ENCODE measurements around the gene PEX14.

The PEX14 gene

DNA sequence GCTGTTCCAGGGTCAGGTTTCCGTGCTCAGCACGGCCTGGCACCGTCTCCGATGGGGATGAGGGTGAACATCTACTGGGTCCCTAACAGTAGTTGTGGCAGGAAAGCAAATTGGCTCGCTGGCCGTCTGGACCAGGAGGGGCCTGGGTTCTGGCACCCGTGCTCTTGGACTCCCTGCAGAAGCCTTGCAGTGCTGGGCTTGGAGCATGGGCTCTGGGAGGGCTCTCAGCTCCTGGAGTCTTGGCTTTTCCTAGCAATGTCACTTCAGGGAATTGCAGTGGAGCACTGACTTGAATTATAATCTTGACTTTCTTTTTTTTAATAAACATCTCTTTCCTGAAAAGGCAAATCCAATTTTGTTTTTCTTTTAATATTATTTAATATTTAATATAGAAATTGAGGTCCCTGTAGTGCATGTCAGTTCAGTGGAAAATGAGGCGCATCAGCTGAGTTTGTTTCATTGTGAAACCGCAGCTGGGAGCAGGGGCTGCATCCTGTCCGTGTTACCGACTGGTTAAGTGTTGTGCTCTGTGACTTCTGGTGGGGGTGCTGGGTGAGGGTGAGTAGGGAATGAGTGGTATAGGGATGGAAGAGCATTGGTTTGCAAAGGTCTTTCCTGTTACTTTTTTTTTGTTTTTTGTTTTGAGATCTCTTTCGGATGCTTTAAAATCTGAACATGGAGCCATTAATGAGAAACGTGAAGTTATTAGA lies 64.1 kb downstream of the PEX14 start:
- no peaks in the 10 kb centered on the region for H3K27me3 ChIP-seq (ENCODE audit: control insufficient read depth in 2 of 2, insufficient read depth in 2 of 2, low read length in 2 of 2)
- H3K9ac ChIP-seq (ENCODE audit: low read depth in 1 of 2, low read length in 2 of 2), result no peak overlapping the region
- no peak overlapping the region for H3K27ac ChIP-seq (ENCODE audit: low read depth in 2 of 2, low read length in 2 of 2)
- H3K36me3 ChIP-seq (ENCODE audit: control insufficient read depth in 2 of 2, insufficient read depth in 2 of 2, low read length in 2 of 2), result peaks cover 10 to 13% of the 10 kb centered on the region in 2 donors
- no peak overlapping the region for H3K4me3 ChIP-seq (ENCODE audit: low read length in 2 of 2)
- no peaks in the 10 kb centered on the region for H3K9me3 ChIP-seq (ENCODE audit: control insufficient read depth in 2 of 2, low read length in 2 of 2)
- H3K4me1 ChIP-seq (ENCODE audit: control insufficient read depth in 2 of 2, insufficient read depth in 2 of 2, low read length in 2 of 2), result no peaks in the 10 kb centered on the region

DNA sequence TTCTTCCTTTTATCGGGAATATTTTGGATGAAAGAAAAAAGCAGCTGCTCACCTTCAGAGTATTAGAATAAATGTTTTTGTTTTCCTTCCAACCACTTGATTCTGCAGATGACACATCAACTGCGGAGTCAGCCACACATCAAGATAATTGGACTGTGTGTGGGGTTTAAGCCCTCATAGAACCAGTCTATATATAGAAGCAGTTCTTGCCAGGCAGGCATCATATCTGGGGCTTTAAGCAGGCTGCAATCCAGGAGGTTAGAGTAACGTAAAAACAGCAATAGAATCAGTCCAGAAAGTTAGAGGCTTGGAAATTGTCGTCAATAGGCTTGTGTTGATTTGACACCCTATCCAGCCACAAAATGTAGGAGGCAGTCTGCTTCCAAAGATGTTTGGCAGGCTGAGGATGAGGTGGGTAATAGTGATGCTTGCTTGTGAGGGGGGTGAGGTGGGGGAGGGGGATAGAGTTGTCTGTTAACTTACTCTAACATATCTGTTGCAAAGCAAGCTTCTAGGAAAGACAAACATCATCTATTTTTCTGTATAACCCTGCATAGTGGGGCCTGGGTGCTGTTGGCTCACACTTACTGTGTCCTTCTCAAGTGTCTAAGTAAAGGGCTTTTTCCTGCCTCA lies 64.8 kb downstream of the PEX14 start:
- H3K27ac ChIP-seq (ENCODE audit: low read depth in 2 of 2, low read length in 2 of 2), result no peak overlapping the region
- H3K9ac ChIP-seq (ENCODE audit: low read depth in 1 of 2, low read length in 2 of 2), result no peak overlapping the region
- no peaks in the 10 kb centered on the region for H3K4me1 ChIP-seq (ENCODE audit: control insufficient read depth in 2 of 2, insufficient read depth in 2 of 2, low read length in 2 of 2)
- H3K36me3 ChIP-seq (ENCODE audit: control insufficient read depth in 2 of 2, insufficient read depth in 2 of 2, low read length in 2 of 2), result peaks cover 10 to 13% of the 10 kb centered on the region in 2 donors
- H3K4me3 ChIP-seq (ENCODE audit: low read length in 2 of 2), result no peak overlapping the region
- no peaks in the 10 kb centered on the region for H3K27me3 ChIP-seq (ENCODE audit: control insufficient read depth in 2 of 2, insufficient read depth in 2 of 2, low read length in 2 of 2)
- H3K9me3 ChIP-seq (ENCODE audit: control insufficient read depth in 2 of 2, low read length in 2 of 2), result no peaks in the 10 kb centered on the region

DNA sequence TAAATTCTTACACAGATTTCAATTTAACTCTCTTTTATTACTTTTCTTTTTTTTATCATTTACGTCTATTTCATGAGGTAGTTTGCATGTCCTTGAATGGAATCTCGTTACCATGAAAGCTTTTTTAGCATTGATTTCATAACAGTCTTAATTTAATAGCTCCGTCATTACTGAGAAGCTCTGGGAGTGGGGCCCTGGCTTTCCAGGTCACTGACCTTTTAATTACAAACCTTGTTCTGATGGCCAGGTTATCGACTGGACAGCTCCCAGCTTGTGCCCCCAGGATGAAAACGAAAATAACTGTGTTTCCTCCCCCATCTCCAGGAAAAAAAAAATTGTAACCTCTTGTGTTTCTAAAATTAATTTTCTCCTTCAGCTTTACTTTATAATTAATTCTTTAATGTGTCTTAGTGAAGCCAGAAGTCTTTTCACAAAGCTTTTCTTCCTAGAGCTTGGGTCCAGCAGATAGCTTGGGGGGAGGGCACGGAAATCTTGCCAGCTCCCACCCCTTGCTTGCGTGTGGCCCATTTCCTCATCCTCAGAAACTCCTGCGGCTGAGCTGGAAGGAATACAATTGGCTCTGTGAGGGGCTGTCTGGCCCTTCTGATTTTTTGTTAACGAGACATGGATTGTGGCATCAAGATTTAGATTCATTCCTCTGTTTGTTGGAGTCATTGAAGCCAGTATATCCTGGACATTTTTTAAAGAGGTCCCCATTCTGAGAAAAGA lies 65.7 kb downstream of the PEX14 start:
- H3K36me3 ChIP-seq (ENCODE audit: control insufficient read depth in 2 of 2, insufficient read depth in 2 of 2, low read length in 2 of 2), result peaks cover 10 to 13% of the 10 kb centered on the region in 2 donors
- no peaks in the 10 kb centered on the region for H3K4me1 ChIP-seq (ENCODE audit: control insufficient read depth in 2 of 2, insufficient read depth in 2 of 2, low read length in 2 of 2)
- no peaks in the 10 kb centered on the region for H3K9me3 ChIP-seq (ENCODE audit: control insufficient read depth in 2 of 2, low read length in 2 of 2)
- no peak overlapping the region for H3K9ac ChIP-seq (ENCODE audit: low read depth in 1 of 2, low read length in 2 of 2)
- H3K27ac ChIP-seq (ENCODE audit: low read depth in 2 of 2, low read length in 2 of 2), result no peak overlapping the region
- no peak overlapping the region for H3K4me3 ChIP-seq (ENCODE audit: low read length in 2 of 2)
- H3K27me3 ChIP-seq (ENCODE audit: control insufficient read depth in 2 of 2, insufficient read depth in 2 of 2, low read length in 2 of 2), result no peaks in the 10 kb centered on the region

DNA sequence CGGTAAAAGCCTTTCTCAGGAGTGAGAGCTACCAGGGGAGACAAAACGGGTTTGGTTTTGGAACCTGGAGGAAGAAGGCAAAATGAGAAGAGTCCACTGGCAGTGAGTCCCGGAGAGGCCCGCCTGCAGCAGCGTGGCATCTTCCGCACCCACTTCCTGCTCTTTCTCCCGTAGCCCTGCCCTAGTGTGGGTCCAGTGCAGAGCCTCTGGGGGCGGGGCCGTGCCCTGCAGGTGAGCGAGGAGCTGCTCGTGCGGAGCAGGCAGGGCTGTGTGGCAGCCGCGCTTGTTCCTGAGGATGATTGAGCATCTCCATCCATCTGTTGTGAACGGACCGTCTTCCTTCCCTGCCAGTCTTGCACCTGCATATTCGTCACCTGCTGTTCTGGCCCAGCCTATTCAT lies 66.5 kb downstream of the PEX14 start:
- H3K27ac ChIP-seq (ENCODE audit: low read depth in 2 of 2, low read length in 2 of 2), result no peak overlapping the region
- H3K36me3 ChIP-seq (ENCODE audit: control insufficient read depth in 2 of 2, insufficient read depth in 2 of 2, low read length in 2 of 2), result peaks cover 9 to 12% of the 10 kb centered on the region in 2 donors
- no peak overlapping the region for H3K9ac ChIP-seq (ENCODE audit: low read depth in 1 of 2, low read length in 2 of 2)

DNA sequence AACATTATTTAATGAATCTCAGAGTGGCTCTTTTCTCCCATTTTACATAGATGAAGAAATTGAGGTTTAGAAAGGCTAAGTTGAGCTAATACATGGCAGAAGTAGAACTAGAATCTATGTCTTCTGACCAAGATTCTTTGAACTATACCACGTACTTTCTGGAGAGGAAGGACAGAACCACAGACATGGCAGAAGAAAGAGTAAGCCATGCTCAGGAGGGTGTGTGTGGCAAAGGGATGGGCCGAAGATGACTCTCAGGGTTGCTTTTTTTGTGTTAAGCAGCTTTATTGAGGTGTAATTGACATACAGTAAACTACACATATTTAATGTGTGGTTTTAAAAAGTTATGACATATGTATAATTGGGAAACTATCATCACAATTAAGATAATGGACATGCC lies 69.5 kb downstream of the PEX14 start:
- Histone ChIP-seq H3K4me1 (ENCODE audit: control insufficient read depth in 2 of 2, insufficient read depth in 2 of 2, low read length in 2 of 2) (no peaks in the 10 kb centered on the region), H3K27me3 (ENCODE audit: control insufficient read depth in 2 of 2, insufficient read depth in 2 of 2, low read length in 2 of 2) (no peaks in the 10 kb centered on the region), H3K36me3 (ENCODE audit: control insufficient read depth in 2 of 2, insufficient read depth in 2 of 2, low read length in 2 of 2) (peaks cover 6 to 8% of the 10 kb centered on the region in 2 donors), H3K27ac (ENCODE audit: low read depth in 2 of 2, low read length in 2 of 2) (no peak overlapping the region), H3K9me3 (ENCODE audit: control insufficient read depth in 2 of 2, low read length in 2 of 2) (no peaks in the 10 kb centered on the region), H3K4me3 (ENCODE audit: low read length in 2 of 2) (no peak overlapping the region), H3K9ac (ENCODE audit: low read depth in 1 of 2, low read length in 2 of 2) (no peak overlapping the region)

More for the DNA sequence above, 66.5 kb downstream of the PEX14 start:
- Histone ChIP-seq H3K4me1 (ENCODE audit: control insufficient read depth in 2 of 2, insufficient read depth in 2 of 2, low read length in 2 of 2) (no peaks in the 10 kb centered on the region), H3K9me3 (ENCODE audit: control insufficient read depth in 2 of 2, low read length in 2 of 2) (no peaks in the 10 kb centered on the region), H3K27me3 (ENCODE audit: control insufficient read depth in 2 of 2, insufficient read depth in 2 of 2, low read length in 2 of 2) (no peaks in the 10 kb centered on the region), H3K4me3 (ENCODE audit: low read length in 2 of 2) (no peak overlapping the region)

DNA sequence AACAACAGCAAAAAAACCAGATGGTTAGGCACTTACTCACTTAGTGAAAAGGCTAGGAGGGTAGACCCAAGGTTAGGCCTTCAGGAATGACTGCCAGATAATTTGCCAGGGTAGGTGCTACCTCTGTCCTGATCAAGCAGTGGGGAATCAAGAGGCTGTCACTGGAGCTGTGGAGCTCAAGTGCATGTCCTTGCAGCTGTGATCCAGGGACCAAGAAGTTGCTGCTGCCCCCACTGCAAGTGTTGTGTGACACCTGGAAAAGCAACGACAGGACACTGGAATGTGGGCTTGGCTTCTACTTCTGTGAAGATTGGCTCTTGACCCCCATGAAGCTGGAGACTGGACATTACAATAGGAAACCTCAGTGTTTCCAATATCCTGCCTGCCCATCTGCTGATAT lies 72.1 kb downstream of the PEX14 start:
- no peaks in the 10 kb centered on the region for H3K9me3 ChIP-seq (ENCODE audit: control insufficient read depth in 2 of 2, low read length in 2 of 2)
- H3K9ac ChIP-seq (ENCODE audit: low read depth in 1 of 2, low read length in 2 of 2), result no peak overlapping the region
- no peaks in the 10 kb centered on the region for H3K36me3 ChIP-seq (ENCODE audit: control insufficient read depth in 2 of 2, insufficient read depth in 2 of 2, low read length in 2 of 2)
- no peaks in the 10 kb centered on the region for H3K4me1 ChIP-seq (ENCODE audit: control insufficient read depth in 2 of 2, insufficient read depth in 2 of 2, low read length in 2 of 2)
- no peak overlapping the region for H3K27ac ChIP-seq (ENCODE audit: low read depth in 2 of 2, low read length in 2 of 2)
- no peak overlapping the region for H3K4me3 ChIP-seq (ENCODE audit: low read length in 2 of 2)
- H3K27me3 ChIP-seq (ENCODE audit: control insufficient read depth in 2 of 2, insufficient read depth in 2 of 2, low read length in 2 of 2), result no peaks in the 10 kb centered on the region

DNA sequence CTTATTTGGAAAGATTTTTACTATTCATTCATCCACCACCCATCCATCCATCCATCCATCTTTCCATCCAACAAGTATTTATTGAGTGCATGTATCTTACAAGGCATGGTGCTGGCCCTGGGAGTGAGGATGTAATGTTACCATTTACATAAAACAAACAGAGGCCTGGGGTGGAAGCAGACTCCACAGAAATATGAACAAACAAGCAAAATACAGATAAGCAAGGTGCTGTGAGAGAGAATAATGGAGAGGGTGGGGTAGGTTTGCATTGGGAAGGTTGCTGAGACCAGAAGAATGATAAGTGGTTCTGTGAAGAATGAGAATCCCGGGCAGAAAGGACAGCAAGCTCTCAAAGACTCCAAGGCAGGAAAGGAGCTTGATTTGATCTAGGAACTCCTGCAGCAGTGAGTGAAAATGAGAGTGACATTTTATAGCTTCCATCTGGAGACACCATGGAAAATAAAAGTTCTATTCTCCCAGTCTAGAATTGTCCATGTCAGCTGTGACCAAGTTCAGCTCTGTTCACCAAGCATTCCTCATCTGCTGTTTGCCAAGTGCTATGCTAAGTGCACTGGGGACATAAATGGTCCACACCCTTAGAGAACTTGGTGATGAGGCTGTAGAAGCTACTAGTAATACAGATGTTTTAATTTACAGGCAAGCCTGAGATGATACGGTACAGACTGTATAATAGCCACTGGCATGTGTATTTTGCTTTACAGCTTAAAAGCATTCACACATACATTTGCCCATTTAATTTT lies 75.3 kb downstream of the PEX14 start:
- Histone ChIP-seq H3K36me3 (ENCODE audit: control insufficient read depth in 2 of 2, insufficient read depth in 2 of 2, low read length in 2 of 2) (no peaks in the 10 kb centered on the region), H3K27me3 (ENCODE audit: control insufficient read depth in 2 of 2, insufficient read depth in 2 of 2, low read length in 2 of 2) (no peaks in the 10 kb centered on the region), H3K9ac (ENCODE audit: low read depth in 1 of 2, low read length in 2 of 2) (no peak overlapping the region), H3K4me1 (ENCODE audit: control insufficient read depth in 2 of 2, insufficient read depth in 2 of 2, low read length in 2 of 2) (no peaks in the 10 kb centered on the region), H3K4me3 (ENCODE audit: low read length in 2 of 2) (no peak overlapping the region), H3K27ac (ENCODE audit: low read depth in 2 of 2, low read length in 2 of 2) (no peak overlapping the region), H3K9me3 (ENCODE audit: control insufficient read depth in 2 of 2, low read length in 2 of 2) (no peaks in the 10 kb centered on the region)

DNA sequence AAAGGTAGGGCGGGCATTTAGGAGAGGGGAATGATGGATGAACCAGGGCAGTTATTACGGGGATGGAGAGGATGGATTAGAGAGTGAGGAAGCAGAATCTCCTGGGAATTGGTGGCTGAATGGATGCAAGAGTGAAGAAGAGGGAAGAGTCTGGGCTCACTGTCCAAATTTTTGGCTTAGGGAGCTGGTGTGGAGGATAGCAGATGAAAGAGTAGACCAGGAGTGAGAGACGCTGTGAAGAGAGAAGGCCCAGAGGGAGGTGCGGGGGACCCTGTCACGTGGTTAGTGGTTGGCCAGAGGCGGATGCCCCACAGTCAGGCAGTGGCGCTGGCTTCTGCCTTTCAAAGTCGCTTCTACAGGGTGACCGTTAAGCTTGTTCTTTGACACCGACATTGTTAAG lies 78.4 kb downstream of the PEX14 start:
- Histone ChIP-seq H3K36me3 (ENCODE audit: control insufficient read depth in 2 of 2, insufficient read depth in 2 of 2, low read length in 2 of 2) (peaks cover 0 to 2% of the 10 kb centered on the region in 2 donors), H3K9ac (ENCODE audit: low read depth in 1 of 2, low read length in 2 of 2) (no peak overlapping the region), H3K27ac (ENCODE audit: low read depth in 2 of 2, low read length in 2 of 2) (no peak overlapping the region), H3K4me3 (ENCODE audit: low read length in 2 of 2) (no peak overlapping the region), H3K9me3 (ENCODE audit: control insufficient read depth in 2 of 2, low read length in 2 of 2) (no peaks in the 10 kb centered on the region), H3K27me3 (ENCODE audit: control insufficient read depth in 2 of 2, insufficient read depth in 2 of 2, low read length in 2 of 2) (no peaks in the 10 kb centered on the region), H3K4me1 (ENCODE audit: control insufficient read depth in 2 of 2, insufficient read depth in 2 of 2, low read length in 2 of 2) (no peaks in the 10 kb centered on the region)

DNA sequence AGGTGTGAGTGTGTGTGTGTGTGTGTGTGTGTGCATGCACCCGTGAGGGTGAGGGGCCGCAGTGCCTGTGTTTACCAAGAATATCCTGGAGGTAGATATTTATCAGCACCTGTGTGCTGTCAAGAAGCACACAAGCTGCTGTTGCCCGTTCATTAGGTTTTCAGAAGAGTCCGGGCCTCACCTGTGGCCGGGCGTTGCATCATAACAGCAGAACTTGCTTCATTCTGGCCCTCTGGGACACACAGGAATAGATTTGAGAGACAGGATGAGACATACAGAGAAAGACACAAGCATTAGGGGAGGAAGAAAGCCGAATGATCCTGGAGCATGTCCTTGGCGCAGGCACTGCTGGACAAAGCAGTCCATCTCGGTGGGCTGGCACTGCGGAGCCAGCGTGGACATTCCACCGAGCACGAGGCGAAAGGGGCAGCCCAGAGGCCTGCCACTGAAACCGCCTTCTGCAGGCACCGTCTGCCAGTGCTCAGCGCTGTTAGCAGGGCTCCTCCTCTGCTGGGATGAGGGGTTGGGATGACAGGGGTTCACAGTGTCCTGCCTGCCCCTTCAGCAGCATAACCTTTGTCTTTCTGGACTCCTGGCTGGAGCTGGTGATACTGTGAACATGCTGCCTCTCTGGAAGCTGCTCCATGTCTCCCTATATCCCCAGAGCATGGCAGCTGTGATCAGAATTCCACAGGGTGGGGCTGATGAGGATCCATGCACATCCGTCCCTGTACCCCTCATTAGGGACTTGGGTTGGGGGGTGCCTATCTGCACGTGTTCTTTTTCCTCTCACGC lies 81.1 kb downstream of the PEX14 start:
- no peak overlapping the region for H3K4me3 ChIP-seq (ENCODE audit: low read length in 2 of 2)
- no peak overlapping the region for H3K9ac ChIP-seq (ENCODE audit: low read depth in 1 of 2, low read length in 2 of 2)
- no peaks in the 10 kb centered on the region for H3K4me1 ChIP-seq (ENCODE audit: control insufficient read depth in 2 of 2, insufficient read depth in 2 of 2, low read length in 2 of 2)
- H3K27me3 ChIP-seq (ENCODE audit: control insufficient read depth in 2 of 2, insufficient read depth in 2 of 2, low read length in 2 of 2), result no peaks in the 10 kb centered on the region
- H3K27ac ChIP-seq (ENCODE audit: low read depth in 2 of 2, low read length in 2 of 2), result no peak overlapping the region
- H3K36me3 ChIP-seq (ENCODE audit: control insufficient read depth in 2 of 2, insufficient read depth in 2 of 2, low read length in 2 of 2), result peaks cover 0 to 2% of the 10 kb centered on the region in 2 donors
- no peaks in the 10 kb centered on the region for H3K9me3 ChIP-seq (ENCODE audit: control insufficient read depth in 2 of 2, low read length in 2 of 2)
